HepG2 (cell line): ENCODE measurements around the gene PEX11A. TPM values are rescaled to one million over a fixed set of nuclear protein-coding genes. Genes with fewer than 3 reads are reported as not detected.

Source experiments
- ATF4 ChIP-seq, 2 experiments: fragments of 450-650 bp in 1 of 2; sonication (generic) in 1 of 2; formaldehyde crosslinking; IDR thresholded peaks; 2 replicates each; pipeline versions ENCODE4 v1.5.0 to v1.8.0; 2020 to 2022; ENCODE audit warnings: mild to moderate bottlenecking in 1 of 2, missing genetic modification reagents in 1 of 2
- CBX2 ChIP-seq, 2 experiments: fragments of 200-600 bp in 1 of 2; sonication (generic); formaldehyde crosslinking in 1 of 2; IDR thresholded peaks; 2 replicates each; pipeline versions ENCODE4 v1.7.0 to v1.8.1; 2018 to 2022; ENCODE audit warnings: low read depth in 2 of 2, low read length in 1 of 2, mild to moderate bottlenecking in 1 of 2, missing genetic modification reagents in 1 of 2
- DRAP1 ChIP-seq: IDR thresholded peaks from 2 replicates; pipeline ENCODE4 v1.6.1; 2016; ENCODE audit warnings: missing genetic modification reagents, missing compliant biosample characterization
- FOXK2 ChIP-seq: fragments of 450-650 bp; IDR thresholded peaks from 2 replicates; pipeline ENCODE4 v1.6.1; 2016
- NFIC ChIP-seq: IDR thresholded peaks from 2 replicates; pipeline ENCODE4 v1.6.1; 2012; ENCODE audit warnings: mild to moderate bottlenecking, low read length, inconsistent platforms
- RARA ChIP-seq: IDR thresholded peaks from 2 replicates; pipeline ENCODE4 v1.6.1; 2016; ENCODE audit warnings: missing genetic modification reagents, missing compliant biosample characterization
- SALL2 ChIP-seq: sonication (generic); formaldehyde crosslinking; IDR thresholded peaks from 2 replicates; pipeline ENCODE4 v1.8.1; 2023; ENCODE audit warnings: mild to moderate bottlenecking, missing genetic modification reagents, inconsistent platforms
- SOX5 ChIP-seq: IDR thresholded peaks from 2 replicates; pipeline ENCODE4 v1.6.1; 2016; ENCODE audit warnings: borderline replicate concordance
- TBX3 ChIP-seq: fragments of 450-650 bp; IDR thresholded peaks from 2 replicates; pipeline ENCODE4 v1.6.1; 2017; ENCODE audit warnings: antibody characterized with exemption, mild to moderate bottlenecking, inconsistent platforms, borderline replicate concordance
- ZBTB10 ChIP-seq: sonication (generic); formaldehyde crosslinking; IDR thresholded peaks from 2 replicates; pipeline ENCODE4 v1.4.0; 2020; ENCODE audit warnings: missing genetic modification reagents, borderline replicate concordance
- ZBTB2 ChIP-seq: sonication (generic); formaldehyde crosslinking; IDR thresholded peaks from 2 replicates; pipeline ENCODE4 v1.8.0; 2022; ENCODE audit warnings: low read depth, missing genetic modification reagents
- ZFP37 ChIP-seq: sonication (generic); formaldehyde crosslinking; IDR thresholded peaks from 2 replicates; pipeline ENCODE4 v1.4.0; 2020; ENCODE audit warnings: missing genetic modification reagents, borderline replicate concordance
- ZNF235 ChIP-seq: sonication (generic); formaldehyde crosslinking; IDR thresholded peaks from 2 replicates; pipeline ENCODE4 v1.8.1; 2023; ENCODE audit warnings: mild to moderate bottlenecking, missing genetic modification reagents, borderline replicate concordance
- ZNF275 ChIP-seq: sonication (generic); formaldehyde crosslinking; IDR thresholded peaks from 2 replicates; pipeline ENCODE4 v1.8.0; 2022; ENCODE audit warnings: missing genetic modification reagents, mild to moderate bottlenecking, inconsistent platforms, borderline replicate concordance
- ZNF292 ChIP-seq: sonication (generic); formaldehyde crosslinking; IDR thresholded peaks from 2 replicates; pipeline ENCODE4 v1.8.1; 2022; ENCODE audit warnings: mild to moderate bottlenecking, low read depth, missing genetic modification reagents, borderline replicate concordance
- ZNF446 ChIP-seq: sonication (generic); formaldehyde crosslinking; IDR thresholded peaks from 2 replicates; pipeline ENCODE4 v1.5.0; 2020; ENCODE audit warnings: mild to moderate bottlenecking, missing genetic modification reagents
- ZNF569 ChIP-seq: sonication (generic); formaldehyde crosslinking; IDR thresholded peaks from 2 replicates; pipeline ENCODE4 v1.5.0; 2020; ENCODE audit warnings: mild to moderate bottlenecking, missing genetic modification reagents, moderate library complexity, borderline replicate concordance
- ZNF614 ChIP-seq: IDR thresholded peaks from 2 replicates; pipeline ENCODE4 v1.6.1; 2018; ENCODE audit warnings: missing biosample characterization, missing genetic modification reagents, inconsistent platforms, borderline replicate concordance
- ZNF776 ChIP-seq: sonication (generic); formaldehyde crosslinking; IDR thresholded peaks from 2 replicates; pipeline ENCODE4 v1.4.0; 2020; ENCODE audit warnings: mild to moderate bottlenecking, missing genetic modification reagents
- ZZZ3 ChIP-seq: sonication (generic); formaldehyde crosslinking; IDR thresholded peaks from 2 replicates; pipeline ENCODE4 v1.4.0; 2020; ENCODE audit warnings: missing genetic modification reagents, mild to moderate bottlenecking, borderline replicate concordance
- polyA plus RNA-seq, 8 experiments: library from polyadenylated mRNA; depleted of rRNA in 3 of 8; stranded (reverse) in 7 of 8; unstranded in 1 of 8; fragments of >200 nt; fragmentation: Illumina TruSeq in 4 of 8; extraction: Trizol in 4 of 8; gene quantifications; 2 replicates each; pipeline versions ENCODE4 v1.2.1 to v1.2.3, GENCODE V29; 2011 to 2016; ENCODE audit warnings: low read depth in 4 of 8, missing spikeins in 1 of 8, mixed read lengths in 1 of 8; ENCODE audit not compliant: insufficient read depth in 1 of 8
- total RNA-seq, 5 experiments: library from RNA; depleted of rRNA; stranded (reverse); fragments of >200 nt; fragmentation: Illumina TruSeq; extraction: Trizol; gene quantifications; 2 replicates each; pipeline ENCODE4 v1.2.3, GENCODE V29; 2016; ENCODE audit warnings: low read depth in 1 of 5

PEX11A gene
- total and polyA plus RNA-seq, 2 of the 13 experiments (the other 11 are each of a cell fraction or from before 2014, with no cell fraction given), result 9.9 to 15.1 TPM

GRCh38 chr15:89690276-89691218, at the start of gene PEX11A, which contains the start of gene WDR93 (continued):
- TF ChIP-seq ZBTB10 (CRISPR knock-in tag) (no peak), ZNF275 (CRISPR knock-in tag) (0 out of 2 replicates have a peak, but pooled peaks have one; percentile 55), DRAP1 (CRISPR knock-in tag) (peak; percentile 80), ZNF569 (CRISPR knock-in tag) (no peak), ZNF235 (peak; percentile 40; the same call in 1 of the 2 replicates), ZNF292 (0 out of 2 replicates have a peak, but pooled peaks have one; percentile 30), ZNF446 (CRISPR knock-in tag) (no peak; the same call in 1 of the 2 replicates), CBX2 (IDR thresholded peaks at IDR 0.05; ENCODE audit: low read depth, low read length) (no peak), CBX2 (CRISPR knock-in tag; IDR thresholded peaks at IDR 0.05; ENCODE audit: low read depth) (no peak), SALL2 (CRISPR knock-in tag) (no peak), TBX3 (0 out of 2 replicates have a peak, but pooled peaks have one; percentile 9), FOXK2 (no peak), SOX5 (CRISPR knock-in tag) (no peak), ZZZ3 (CRISPR knock-in tag) (no peak; the same call in 1 of the 2 replicates), RARA (CRISPR knock-in tag) (peak; percentile 28; the same call in 1 of the 2 replicates), ZBTB2 (CRISPR knock-in tag) (no peak), ZFP37 (CRISPR knock-in tag) (no peak), NFIC (no peak), ATF4 (CRISPR knock-in tag; IDR thresholded peaks at IDR 0.05) (no peak), ZNF614 (CRISPR knock-in tag) (no peak), ZNF776 (CRISPR knock-in tag) (0 out of 2 replicates have a peak, but pooled peaks have one; percentile 30)
